ENCODE results near the gene CRISPLD2. TPM values are rescaled to one million over a fixed set of nuclear protein-coding genes. Genes with fewer than 3 reads are reported as not detected.

The CRISPLD2 gene
- total RNA-seq, 1 donor from 2014 or later = 17.8 TPM

- Mint-ChIP-seq H3K27me3 (no peaks in the 10 kb centered on the region), H3K4me1 (ENCODE audit: unreplicated experiment) (peaks cover 20% of the 10 kb centered on the region), H3K4me3 (no peak overlapping the region), H3K9me3 (no peaks in the 10 kb centered on the region), H3K36me3 (no peaks in the 10 kb centered on the region), H3K27ac (no peak overlapping the region)
- DNase-seq (ENCODE audit: extremely low spot score, unreplicated experiment) = no peak
- TF ChIP-seq, protein P1, sequence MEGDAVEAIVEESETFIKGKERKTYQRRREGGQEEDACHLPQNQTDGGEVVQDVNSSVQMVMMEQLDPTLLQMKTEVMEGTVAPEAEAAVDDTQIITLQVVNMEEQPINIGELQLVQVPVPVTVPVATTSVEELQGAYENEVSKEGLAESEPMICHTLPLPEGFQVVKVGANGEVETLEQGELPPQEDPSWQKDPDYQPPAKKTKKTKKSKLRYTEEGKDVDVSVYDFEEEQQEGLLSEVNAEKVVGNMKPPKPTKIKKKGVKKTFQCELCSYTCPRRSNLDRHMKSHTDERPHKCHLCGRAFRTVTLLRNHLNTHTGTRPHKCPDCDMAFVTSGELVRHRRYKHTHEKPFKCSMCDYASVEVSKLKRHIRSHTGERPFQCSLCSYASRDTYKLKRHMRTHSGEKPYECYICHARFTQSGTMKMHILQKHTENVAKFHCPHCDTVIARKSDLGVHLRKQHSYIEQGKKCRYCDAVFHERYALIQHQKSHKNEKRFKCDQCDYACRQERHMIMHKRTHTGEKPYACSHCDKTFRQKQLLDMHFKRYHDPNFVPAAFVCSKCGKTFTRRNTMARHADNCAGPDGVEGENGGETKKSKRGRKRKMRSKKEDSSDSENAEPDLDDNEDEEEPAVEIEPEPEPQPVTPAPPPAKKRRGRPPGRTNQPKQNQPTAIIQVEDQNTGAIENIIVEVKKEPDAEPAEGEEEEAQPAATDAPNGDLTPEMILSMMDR (conservative IDR thresholded peaks at IDR 0.05) = no peak
Measured at GRCh38 chr16:84957192-84957591, 137.4 kb downstream of the CRISPLD2 start.

- Mint-ChIP-seq H3K27ac (no peak overlapping the region), H3K4me3 (no peak overlapping the region), H3K27me3 (no peaks in the 10 kb centered on the region), H3K4me1 (ENCODE audit: unreplicated experiment) (peaks cover 16% of the 10 kb centered on the region), H3K36me3 (no peaks in the 10 kb centered on the region), H3K9me3 (no peaks in the 10 kb centered on the region)
- no peak for DNase-seq (ENCODE audit: extremely low spot score, unreplicated experiment)
- TF ChIP-seq, protein P1 (conservative IDR thresholded peaks at IDR 0.05) = no peak
Measured at GRCh38 chr16:84957792-84958191, 138.0 kb downstream of the CRISPLD2 start.

Other genes with a start within 250 kb of the CRISPLD2 start
- 75.6 and 179 TPM in 2 replicates for gene COTL1, start 201.9 kb upstream of the CRISPLD2 start, total RNA-seq (ENCODE audit: low replicate concordance)
- gene KLHL36, start 171.5 kb upstream of the CRISPLD2 start, total RNA-seq (ENCODE audit: low replicate concordance) = 40.3 and 64.7 TPM in 2 replicates
- 97.7 and 110 TPM in 2 replicates for gene USP10, start 120.0 kb upstream of the CRISPLD2 start, total RNA-seq (ENCODE audit: low replicate concordance)
- gene ZDHHC7, start 191.6 kb downstream of the CRISPLD2 start, total RNA-seq (ENCODE audit: low replicate concordance) = 47.1 and 55.0 TPM in 2 replicates
- 12.9 and 30.4 TPM in 2 replicates for gene KIAA0513, start 207.8 kb downstream of the CRISPLD2 start, total RNA-seq (ENCODE audit: low replicate concordance)